HL-60 (cell line): ENCODE data around the gene ITPKC.

Source experiments
- DNase-seq, 2 experiments: peaks; one replicate each; pipeline ENCODE4 v3.0.0-alpha.2; 2010 to 2020; ENCODE audit warnings: low read depth in 1 of 2, low spot score in 1 of 2
- H3K27ac ChIP-seq: fragments of 250-450 bp; sonication (Bioruptor Pico); replicated peaks from 2 replicates; pipeline ENCODE4 v1.5.1; 2020; ENCODE audit warnings: mild to moderate bottlenecking, moderate library complexity
- H3K27me3 ChIP-seq: fragments of 250-450 bp; sonication (Bioruptor Pico); 2 replicates; pipeline ENCODE4 v1.5.1; 2021; ENCODE audit warnings: mild to moderate bottlenecking, moderate library complexity; ENCODE audit not compliant: insufficient read depth, poor library complexity, severe bottlenecking
- H3K4me3 ChIP-seq: replicated peaks from 2 replicates; pipeline ENCODE4 v1.5.1; 2011; ENCODE audit warnings: mild to moderate bottlenecking, control low read depth, low read length; ENCODE audit not compliant: insufficient read depth
- GABPA ChIP-seq: IDR thresholded peaks from 2 replicates; pipeline ENCODE4 v1.6.1; 2012; ENCODE audit warnings: low read depth
- POLR2AphosphoS5 ChIP-seq: IDR thresholded peaks from 2 replicates; pipeline ENCODE4 v1.6.1; 2012; ENCODE audit warnings: low read depth
- REST ChIP-seq: IDR thresholded peaks from 2 replicates; pipeline ENCODE4 v1.6.1; 2012; ENCODE audit warnings: low read depth; ENCODE audit not compliant: insufficient replicate concordance
- SPI1 ChIP-seq: IDR thresholded peaks from 2 replicates; pipeline ENCODE4 v1.6.1; 2012; ENCODE audit warnings: low read depth, mild to moderate bottlenecking, borderline replicate concordance
- TF ChIP-seq, protein P1 (sequence below): IDR thresholded peaks from one replicate; pipeline ENCODE4 v1.5.1; 2011; ENCODE audit warnings: low read length, control low read depth, inconsistent platforms; ENCODE audit not compliant: insufficient read depth

Gene ITPKC

GRCh38 chr19:40717880-40718773 lies 1.2 kb downstream of the ITPKC start:
- TF ChIP-seq POLR2AphosphoS5, result no peak
- TF ChIP-seq SPI1, result no peak
- no peak for TF ChIP-seq GABPA
- TF ChIP-seq, protein P1, sequence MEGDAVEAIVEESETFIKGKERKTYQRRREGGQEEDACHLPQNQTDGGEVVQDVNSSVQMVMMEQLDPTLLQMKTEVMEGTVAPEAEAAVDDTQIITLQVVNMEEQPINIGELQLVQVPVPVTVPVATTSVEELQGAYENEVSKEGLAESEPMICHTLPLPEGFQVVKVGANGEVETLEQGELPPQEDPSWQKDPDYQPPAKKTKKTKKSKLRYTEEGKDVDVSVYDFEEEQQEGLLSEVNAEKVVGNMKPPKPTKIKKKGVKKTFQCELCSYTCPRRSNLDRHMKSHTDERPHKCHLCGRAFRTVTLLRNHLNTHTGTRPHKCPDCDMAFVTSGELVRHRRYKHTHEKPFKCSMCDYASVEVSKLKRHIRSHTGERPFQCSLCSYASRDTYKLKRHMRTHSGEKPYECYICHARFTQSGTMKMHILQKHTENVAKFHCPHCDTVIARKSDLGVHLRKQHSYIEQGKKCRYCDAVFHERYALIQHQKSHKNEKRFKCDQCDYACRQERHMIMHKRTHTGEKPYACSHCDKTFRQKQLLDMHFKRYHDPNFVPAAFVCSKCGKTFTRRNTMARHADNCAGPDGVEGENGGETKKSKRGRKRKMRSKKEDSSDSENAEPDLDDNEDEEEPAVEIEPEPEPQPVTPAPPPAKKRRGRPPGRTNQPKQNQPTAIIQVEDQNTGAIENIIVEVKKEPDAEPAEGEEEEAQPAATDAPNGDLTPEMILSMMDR, result no peak
- no peak for TF ChIP-seq REST
- Histone ChIP-seq H3K27me3 (no peaks in the 10 kb centered on the region), H3K4me3 (peak overlapping the region; percentile 74), H3K27ac (no peak overlapping the region)
- DNase-seq, result no peak

- Histone ChIP-seq H3K4me3 (peak overlapping the region; percentile 74), H3K27ac (no peak overlapping the region), H3K27me3 (no peaks in the 10 kb centered on the region)
- TF ChIP-seq SPI1 (no peak), POLR2AphosphoS5 (no peak), GABPA (no peak), REST (no peak)
- TF ChIP-seq, protein P1, result no peak
- DNase-seq, result no peak
Measured at GRCh38 chr19:40718774-40719391, 2.0 kb downstream of the ITPKC start.

DNA sequence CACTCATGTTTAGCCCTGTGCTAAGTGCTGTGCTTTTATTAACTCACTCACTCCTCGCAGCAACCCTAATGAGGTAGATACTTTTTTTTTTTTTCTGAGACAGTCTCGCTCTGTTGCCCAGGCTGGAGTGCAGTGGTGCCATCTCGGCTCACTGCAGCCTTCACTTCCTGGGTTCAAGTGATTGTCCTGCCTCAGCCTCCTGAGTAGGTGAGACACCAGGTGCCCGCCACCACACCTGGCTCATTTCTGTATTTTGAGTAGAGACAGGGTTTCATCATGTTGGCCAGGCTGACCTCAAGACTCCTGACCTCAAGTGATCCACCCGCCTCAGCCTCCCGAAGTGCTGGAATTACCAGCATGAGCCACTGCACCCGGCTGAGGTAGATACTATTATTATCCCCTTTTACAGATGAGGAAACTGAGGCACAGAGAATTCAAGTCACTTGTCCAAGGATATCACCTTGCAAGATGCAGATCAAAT lies 2.5 kb downstream of the ITPKC start:
- Histone ChIP-seq H3K27me3 (no peaks in the 10 kb centered on the region), H3K27ac (no peak overlapping the region), H3K4me3 (no peak overlapping the region)
- DNase-seq, result no peak
- TF ChIP-seq, protein P1, result no peak
- TF ChIP-seq GABPA (no peak), POLR2AphosphoS5 (no peak), REST (no peak), SPI1 (no peak)
